SW480 (cell line): ENCODE data around the gene NFIC.

Source experiments
- DNase-seq: peaks from one replicate; pipeline ENCODE4 v3.0.0-alpha.2; 2016; ENCODE audit warnings: low spot score

NFIC gene

DNA sequence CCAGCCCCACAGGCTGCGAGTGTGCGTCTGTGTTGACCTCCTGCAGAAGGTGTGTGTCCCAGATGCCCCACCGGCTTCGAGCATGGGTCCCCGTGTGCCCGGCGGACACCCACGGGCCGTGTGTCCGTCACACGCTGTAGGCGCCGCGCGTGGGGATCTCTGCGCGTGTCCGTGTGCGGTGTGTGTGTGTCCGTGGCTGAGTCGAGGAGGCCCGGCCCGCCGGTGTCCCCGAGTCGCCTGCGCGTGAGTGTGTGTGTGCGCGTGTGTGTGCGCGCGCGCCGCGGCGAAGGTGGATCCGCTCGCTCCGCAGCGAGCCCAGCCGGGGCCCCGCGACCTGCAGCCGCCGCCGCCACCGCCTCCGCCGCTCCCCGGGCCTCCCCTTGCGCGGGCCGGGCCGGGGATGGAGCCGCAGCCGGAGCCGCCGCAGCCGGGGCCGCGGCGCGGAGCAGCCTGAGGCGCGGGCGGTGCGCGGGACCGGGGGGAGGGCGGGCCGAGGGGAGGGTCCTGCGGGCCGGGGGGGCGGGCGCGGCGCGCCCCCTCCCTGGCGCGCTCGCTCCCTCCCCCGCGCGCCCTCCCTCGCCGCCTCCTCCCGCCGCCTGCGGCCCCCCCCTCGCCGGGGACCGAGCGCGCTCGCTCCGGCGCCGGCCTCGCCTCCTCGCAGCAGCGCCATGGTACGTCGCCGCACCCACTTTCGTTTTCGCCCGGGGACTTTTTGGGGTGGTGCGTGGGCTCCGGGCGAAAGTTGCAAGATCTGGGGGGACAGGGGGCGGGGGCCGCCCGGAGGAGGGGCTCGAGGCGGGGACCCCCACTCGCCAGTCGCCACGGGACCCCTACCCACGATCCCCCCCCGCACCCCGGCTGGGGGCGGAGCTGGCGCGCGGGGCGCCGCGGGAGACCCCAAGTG is 7.1 kb upstream of the NFIC start:
- DNase-seq = no peak

GRCh38 chr19:3359919-3360420 is 6.4 kb upstream of the NFIC start:
- no peak for DNase-seq

DNA sequence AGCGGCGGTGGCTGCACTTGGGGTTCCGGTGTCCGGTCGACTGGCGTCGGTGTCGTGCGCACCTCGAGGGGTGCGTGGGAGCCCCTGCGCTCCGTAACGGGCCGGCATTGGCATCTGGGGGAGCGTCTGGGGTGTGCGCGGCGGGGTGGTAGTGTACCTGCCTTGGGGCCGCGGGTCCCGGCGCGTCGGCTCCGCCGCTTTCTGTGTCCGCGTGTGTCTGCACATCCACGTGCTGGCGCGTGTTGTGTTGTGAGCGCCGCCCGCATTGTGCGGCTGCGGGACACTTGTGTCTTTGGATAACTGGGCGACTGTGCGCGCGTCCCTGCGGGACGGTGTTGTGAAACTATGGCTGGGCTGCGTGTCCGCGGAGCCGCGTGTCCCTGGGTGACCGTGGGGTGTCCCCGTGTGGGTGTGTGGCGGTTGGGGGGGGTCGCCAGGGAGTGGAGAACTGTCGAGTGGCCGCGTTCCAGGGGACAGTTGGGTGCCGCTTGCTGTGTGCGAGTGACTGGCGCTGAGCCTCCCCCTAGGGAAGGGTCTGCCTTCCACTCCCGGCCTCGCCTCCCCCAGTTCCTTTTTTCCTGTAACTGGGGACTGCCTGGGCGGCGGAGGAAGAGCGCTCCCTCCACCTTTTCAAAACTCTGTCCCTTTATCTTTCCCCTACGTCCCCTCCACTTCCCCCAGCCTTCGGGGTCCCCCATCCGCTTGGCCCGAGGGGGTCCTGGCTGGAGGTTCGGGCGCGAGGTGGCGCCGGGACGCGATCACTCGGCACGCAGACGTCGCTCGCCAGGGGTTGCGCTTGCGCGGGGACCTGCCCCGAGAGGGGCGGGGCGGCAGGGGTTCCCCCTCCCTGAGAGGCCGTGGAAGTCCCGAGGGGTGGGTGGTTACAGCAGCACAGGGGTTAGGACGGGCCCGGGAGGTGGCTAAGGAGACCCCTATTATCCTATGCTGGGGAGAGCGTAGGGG is 5.7 kb upstream of the NFIC start:
- no peak for DNase-seq

DNA sequence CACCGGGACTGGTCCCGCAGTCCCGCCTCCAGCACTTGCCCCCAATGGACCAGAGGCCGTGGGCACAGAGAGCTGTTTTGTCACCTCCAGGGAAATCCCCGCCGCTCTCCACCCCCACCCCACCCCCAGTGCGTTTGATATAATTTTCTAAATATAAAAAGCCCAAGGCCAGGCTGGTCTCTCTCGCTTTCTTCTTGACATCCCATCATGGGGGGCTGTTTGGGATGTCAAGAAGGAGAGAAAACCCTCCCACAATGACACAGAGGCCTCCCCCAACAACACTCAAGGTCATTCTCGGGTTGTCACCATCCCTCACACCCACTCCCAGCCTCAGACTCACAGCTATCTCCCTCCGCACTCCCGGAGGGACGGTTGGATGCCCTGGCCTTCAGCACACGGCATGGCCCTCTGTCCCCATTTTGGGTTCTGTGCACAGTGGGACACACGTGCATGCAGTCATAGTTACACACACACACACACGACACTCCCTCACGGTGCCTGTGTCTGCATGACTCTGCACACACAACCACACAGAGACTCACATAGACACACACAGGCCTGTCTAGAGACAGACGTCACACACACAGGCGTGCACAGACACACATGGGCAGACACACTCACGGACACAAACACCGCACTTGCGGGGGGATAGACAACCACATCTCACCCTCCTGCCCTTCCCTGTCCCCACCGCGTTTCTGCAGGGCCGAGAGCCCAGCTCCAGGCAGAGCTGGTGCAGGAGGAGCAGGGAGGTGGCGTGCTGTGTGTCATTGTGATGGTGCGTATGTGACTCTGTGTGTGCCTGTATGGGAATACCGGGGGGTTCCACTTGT is 4.8 kb upstream of the NFIC start:
- no peak for DNase-seq

DNA sequence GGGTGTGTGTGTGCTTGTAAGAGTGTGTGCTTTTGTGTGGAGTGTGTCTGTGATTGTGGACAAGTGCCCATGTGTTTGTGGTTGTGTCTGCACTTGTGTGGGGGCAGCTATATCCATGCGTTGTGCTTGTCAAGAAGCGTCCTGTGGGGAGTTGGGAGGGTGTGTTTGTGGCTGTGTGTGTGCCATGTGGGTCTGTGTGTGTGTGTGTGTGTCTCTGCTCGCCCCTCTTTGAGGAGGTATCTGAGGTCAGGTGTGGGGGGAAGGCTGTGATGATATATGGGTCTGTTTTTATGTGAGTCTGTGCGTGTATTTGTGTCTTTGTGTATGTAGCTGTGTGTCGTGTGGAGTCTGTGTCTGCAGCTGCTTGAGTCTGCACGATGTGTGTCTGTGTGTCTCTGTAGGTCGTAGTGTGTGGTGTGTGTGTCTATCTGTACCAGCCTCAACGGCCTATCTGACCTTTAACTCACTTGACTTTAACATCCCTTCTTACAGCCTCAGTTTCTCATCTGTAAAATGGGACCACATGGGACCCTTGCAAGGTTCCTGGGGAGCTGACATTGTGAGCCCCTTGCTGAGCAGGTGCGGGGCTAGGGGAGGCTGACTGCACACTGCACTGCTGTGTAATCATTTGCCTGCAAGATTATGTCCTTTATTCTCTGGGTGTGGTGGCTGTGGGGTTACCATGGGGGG is 4.0 kb upstream of the NFIC start:
- no peak for DNase-seq

GRCh38 chr19:3363841-3364500 is 2.4 kb upstream of the NFIC start:
- no peak for DNase-seq

DNA sequence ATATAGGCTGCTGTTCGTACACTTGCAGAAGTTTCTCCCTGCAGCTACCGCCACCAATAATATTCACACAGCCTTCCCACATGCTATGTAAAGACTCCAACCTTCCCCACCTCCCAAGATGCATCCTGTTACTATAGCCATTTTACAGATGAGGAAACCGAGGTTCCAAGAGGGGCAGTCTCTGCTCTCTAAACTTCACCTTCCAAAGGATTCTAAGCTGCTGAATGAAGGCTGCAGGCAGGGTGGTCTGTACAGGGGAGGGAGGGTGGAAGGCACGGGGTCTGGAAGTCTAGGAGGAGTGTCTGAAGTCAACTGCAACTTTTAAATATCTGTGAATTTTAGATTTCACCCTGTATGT is 1.9 kb upstream of the NFIC start:
- no peak for DNase-seq

DNA sequence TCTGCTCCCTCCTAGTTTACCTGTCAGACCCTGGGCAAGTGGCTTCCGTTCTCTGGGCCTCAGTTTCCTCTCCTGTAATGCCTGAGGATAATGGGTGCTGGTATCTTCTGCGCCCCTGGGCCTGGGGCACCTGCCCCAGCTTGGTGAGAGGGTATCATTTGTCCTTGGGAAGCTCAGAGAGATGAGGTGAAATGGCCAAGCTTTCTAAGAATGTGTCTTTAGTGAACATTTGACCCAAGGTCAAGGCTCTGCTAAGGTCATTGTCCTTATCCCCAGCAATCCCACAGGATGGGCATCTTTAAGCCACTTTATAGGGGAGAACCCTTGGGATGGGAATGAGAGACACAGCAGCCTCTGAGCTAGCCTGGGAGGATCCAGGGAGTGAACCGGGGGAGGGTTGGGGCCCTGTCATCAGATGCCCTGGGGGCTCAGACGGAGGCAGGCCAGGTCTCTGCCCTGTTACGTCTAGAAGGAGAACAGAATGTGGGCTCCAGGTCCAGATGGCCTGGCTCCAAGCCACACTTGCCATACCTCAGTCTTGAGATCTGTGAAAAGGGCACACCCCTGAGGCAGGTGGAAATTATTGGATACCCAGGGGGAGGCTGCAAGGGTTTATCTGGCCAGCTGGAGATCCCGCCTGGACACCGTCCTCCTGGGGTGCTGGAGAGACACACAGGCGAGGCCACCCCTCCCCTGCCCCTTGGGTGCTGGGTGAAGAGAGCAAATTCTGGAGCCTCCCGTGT is 1.1 kb upstream of the NFIC start:
- DNase-seq = no peak

- DNase-seq = no peak
These were observed 607 bp downstream of the NFIC start for GRCh38 chr19:3366753-3367627.

DNA sequence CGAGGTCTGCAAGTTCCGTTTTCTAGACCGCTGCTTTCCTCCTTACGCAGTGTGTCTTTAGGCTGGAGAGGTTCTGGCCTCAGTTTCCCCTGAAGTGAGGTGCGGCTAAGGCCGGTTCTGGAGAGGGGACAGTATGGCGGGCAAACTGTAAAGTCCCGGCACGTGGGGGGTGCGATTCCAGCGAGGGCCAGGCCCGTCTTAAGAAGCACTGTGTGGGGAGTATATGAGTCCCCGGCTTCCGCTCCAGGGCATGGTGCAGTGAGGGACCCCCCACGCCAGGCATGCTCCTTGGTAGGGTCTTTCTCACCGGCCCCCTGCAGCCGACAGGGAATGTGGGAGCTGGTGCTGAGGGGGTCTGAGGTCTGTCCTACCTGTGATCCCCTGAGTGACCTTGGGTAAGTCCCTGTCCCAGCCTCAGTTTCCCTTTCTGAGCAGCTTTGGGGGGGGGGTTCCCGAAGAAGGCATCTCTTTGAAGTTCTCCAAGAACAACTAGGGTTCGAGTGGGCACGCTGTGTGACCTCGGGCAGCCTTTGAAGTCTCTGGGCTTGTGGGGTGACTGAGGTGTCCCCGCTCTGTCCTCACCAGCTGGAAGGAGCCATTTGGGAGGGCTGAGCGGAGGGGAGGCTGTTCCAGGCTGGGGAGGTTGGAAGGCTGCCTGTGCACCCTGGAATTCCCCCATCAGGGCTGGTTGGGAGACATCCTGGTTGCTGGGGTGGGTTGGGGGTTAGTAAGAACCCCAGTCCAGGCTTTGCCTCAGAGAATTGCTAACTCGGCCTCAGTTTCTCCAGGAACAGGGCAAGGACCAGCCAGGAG is 1.5 kb downstream of the NFIC start:
- no peak for DNase-seq

DNA sequence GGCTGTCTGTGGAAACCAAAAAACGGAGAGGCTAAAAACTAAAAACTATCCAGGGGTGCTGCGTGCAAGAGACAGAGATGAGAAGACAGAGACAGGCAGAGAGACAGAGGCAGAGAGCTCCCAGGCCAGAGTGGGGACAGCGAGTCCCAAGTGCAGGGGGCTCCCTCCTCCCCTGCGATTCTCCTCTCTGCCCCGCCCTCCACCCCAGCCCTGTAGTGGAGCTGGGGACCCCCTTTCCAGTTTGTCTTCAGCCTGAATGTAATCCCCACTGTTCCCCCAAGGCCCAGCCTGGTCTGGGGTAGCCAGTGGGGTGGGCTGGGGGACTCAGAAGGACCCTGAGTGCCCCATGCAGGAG is 2.0 kb downstream of the NFIC start:
- no peak for DNase-seq

DNA sequence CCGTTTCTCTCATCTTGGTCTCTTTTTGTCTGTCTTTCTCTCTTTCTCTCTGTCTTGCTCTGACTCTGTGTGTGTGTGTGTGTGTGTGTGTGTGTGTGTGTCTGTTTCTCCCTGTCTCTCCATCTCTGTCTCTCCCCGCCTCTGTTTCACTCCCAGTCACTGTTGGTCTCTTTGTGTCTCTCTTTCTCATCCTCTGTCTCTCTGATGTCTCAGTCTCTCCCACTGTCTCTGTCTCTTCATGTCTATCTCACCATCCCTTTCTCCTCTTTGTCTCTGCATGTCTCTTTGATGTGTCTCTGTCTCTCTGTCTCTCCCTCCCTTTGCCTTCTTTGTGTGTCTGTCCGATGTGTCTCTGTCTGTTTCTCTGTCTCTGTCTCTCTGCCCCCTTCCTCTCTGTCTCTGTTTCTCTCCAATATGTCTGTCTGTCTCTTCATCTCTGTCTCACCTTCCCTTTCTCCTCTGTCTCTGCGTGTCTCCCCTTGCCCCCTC is 2.5 kb downstream of the NFIC start:
- DNase-seq = no peak

GRCh38 chr19:3369337-3370213 is 3.2 kb downstream of the NFIC start:
- no peak for DNase-seq

GRCh38 chr19:3370214-3370720 is 3.9 kb downstream of the NFIC start:
- no peak for DNase-seq

DNA sequence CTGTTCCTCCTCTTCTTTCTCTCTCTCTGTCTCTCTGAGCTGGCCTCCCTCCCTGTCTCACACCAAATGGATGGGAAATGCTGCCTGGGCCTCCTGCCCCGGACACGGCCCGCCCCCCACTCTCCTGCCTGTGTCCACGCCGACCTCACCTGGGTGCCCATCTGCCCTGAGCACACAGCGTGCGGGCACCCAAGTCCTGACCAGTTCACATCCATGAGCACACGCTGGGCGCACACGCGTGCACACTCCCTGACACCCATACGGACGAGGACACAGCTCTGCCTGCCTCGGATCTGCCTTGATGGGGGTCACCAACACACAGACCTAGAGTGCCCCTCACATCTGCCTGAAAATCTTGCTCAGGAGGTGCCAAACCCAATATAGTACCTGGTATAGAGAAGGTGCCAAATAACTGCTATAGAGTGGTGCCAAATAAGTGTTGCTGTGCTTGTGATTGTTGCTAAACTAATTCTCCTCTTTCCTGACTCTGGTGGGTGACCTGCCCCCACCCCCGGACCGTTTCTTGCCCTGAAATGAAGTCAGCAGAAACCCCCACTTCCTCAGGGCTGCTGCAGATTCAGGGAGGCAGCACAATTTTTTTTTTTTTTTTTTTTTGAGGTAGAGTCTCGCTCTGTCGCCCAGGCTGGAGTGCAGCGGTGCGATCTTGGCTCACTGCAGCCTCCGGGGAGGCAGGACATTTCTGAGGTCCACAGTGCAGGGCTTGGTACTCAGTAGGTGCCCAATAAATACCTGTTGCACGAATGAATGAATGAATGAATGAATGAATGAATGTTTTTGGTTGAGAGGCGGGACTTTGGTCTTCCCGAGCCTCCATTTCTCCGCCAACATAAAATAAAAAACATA is 4.6 kb downstream of the NFIC start:
- DNase-seq = no peak

DNA sequence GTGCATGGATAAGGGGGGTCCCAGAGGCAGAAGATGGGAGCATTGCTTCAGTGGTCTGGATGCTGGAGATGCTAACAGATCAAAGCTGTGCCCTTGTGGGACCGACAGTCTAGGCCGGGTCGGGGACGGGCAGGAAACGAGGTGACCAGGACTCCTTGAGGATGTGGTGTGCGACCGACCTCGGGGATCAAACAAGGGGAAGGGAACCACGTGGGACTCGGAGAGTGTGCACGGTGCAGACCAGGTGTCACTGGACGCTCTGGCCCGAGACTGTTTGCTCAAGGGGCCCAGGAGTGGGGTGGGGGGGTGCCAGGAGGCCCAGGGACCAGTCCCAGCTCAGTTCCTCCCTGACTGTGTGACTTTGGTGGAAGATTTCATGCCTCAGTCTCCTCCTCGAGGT is 6.0 kb downstream of the NFIC start:
- DNase-seq = no peak
